ENCODE results near the gene GNB1.
"Not testable (repeated sequence)": the region's sequence is repeated elsewhere in the genome, so short reads cannot be mapped to it uniquely, and the experiment has no call there.

The GNB1 gene

DNA sequence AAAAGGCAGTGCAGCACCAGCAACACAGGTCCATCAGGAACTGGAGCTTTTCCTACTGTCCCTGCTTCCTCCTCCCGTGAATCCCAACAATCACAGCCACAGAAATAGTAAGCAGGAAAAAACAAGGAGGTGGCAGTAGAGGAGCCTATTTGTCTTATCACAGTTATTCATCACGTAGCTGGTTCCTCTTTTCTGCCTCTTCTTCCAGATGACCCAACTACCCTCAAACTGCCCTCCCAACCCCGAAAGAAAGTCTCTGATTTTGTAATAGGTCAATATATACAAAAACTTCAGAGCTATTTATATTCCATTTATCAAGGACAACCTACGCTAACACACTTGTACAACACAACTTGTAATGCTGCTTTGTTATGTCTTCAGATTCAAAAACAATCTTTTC lies 21.4 kb downstream of the GNB1 start:
- no peak overlapping the region for H3K23ac ChIP-seq (ENCODE audit: low read depth, low read length, poor library complexity)
- DNase-seq (ENCODE audit: low spot score) = no peak
- H3K4me1 ChIP-seq (ENCODE audit: control insufficient read depth in 2 of 2, insufficient read depth in 1 of 2, low read depth in 1 of 2, low read length in 2 of 2) = peaks cover 0 to 3% of the 10 kb centered on the region in 2 donors
- peaks cover 3 to 9% of the 10 kb centered on the region in 2 donors for H3K9me3 ChIP-seq (replicated peaks in 1 of 2; ENCODE audit: control insufficient read depth in 2 of 2, insufficient read depth in 1 of 2, low read depth in 1 of 2, low read length in 2 of 2)
- H3K4me2 ChIP-seq (ENCODE audit: insufficient read depth, low read length, poor library complexity, severe bottlenecking) = no peak overlapping the region
- no peak overlapping the region for H3K27ac ChIP-seq (replicated peaks; ENCODE audit: low read length)
- no peak overlapping the region for H4K8ac ChIP-seq (ENCODE audit: low read depth, low read length)
- H2AK5ac ChIP-seq (ENCODE audit: low read depth, low read length) = no peak overlapping the region
- peaks cover 7% of the 10 kb centered on the region for H3K79me1 ChIP-seq (ENCODE audit: low read depth, low read length)
- H2BK12ac ChIP-seq (ENCODE audit: low read length) = no peak overlapping the region
- no peak overlapping the region for H4K91ac ChIP-seq (ENCODE audit: low read depth, low read length, poor library complexity)
- no peak overlapping the region for H3K9ac ChIP-seq (ENCODE audit: low read depth, low read length, poor library complexity)
- no peak overlapping the region for H3K18ac ChIP-seq (ENCODE audit: low read length)
- no peak overlapping the region for H3K14ac ChIP-seq (ENCODE audit: low read length)
- no peak overlapping the region for H2BK120ac ChIP-seq (ENCODE audit: low read depth, low read length)
- H3K4ac ChIP-seq (ENCODE audit: low read length) = no peak overlapping the region
- H3K36me3 ChIP-seq (replicated peaks in 1 of 2; ENCODE audit: control insufficient read depth in 2 of 2, insufficient read depth in 2 of 2, low read length in 2 of 2) = peaks cover 17 to 66% of the 10 kb centered on the region in 2 donors
- H3K4me3 ChIP-seq (ENCODE audit: low read length in 2 of 2) = no peak overlapping the region
- no peak overlapping the region for H2AFZ ChIP-seq (ENCODE audit: low read length)
- no peak overlapping the region for H2BK5ac ChIP-seq (ENCODE audit: low read length)
- no peak overlapping the region for H2BK15ac ChIP-seq (ENCODE audit: low read length)
- no peaks in the 10 kb centered on the region for H3K27me3 ChIP-seq (ENCODE audit: control insufficient read depth in 3 of 3, insufficient read depth in 3 of 3, low read depth in 1 of 3, low read length in 3 of 3)
- WGBS, 2 donors (ENCODE audit: extremely low coverage in 2 of 2, insufficient read length in 2 of 2, insufficient replicate concordance in 1 of 2) = no CpG with 5 or more reads among the region's 4 CpGs

DNA sequence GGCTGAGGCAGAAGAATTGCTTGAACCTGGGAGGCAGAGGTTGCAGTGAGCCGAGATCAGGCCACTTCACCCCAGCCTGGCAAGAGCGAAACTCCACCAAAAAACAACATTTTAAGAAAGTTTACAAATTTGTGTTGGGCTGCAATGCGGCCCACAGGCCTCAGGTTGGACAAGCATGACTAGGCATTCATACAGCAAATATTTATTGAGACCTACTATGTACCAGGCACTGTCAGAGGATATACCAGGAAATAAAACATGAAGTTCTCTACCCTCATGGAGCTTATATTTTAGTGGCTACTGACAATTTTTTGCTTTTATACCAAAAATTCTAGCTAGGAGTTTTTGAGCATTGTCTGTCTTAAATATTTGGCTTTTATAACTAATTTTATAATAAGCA lies 23.7 kb downstream of the GNB1 start:
- Histone ChIP-seq H3K27ac (replicated peaks; ENCODE audit: low read length) (no peak overlapping the region), H3K4me3 (ENCODE audit: low read length in 2 of 2) (no peak overlapping the region), H3K14ac (ENCODE audit: low read length) (no peak overlapping the region), H3K9me3 (replicated peaks in 1 of 2; ENCODE audit: control insufficient read depth in 2 of 2, insufficient read depth in 1 of 2, low read depth in 1 of 2, low read length in 2 of 2) (peaks cover 2 to 4% of the 10 kb centered on the region in 2 donors), H2AK5ac (ENCODE audit: low read depth, low read length) (no peak overlapping the region), H3K4me2 (ENCODE audit: insufficient read depth, low read length, poor library complexity, severe bottlenecking) (no peak overlapping the region), H4K8ac (ENCODE audit: low read depth, low read length) (no peak overlapping the region), H2BK15ac (ENCODE audit: low read length) (no peak overlapping the region), H3K23ac (ENCODE audit: low read depth, low read length, poor library complexity) (no peak overlapping the region), H3K4ac (ENCODE audit: low read length) (no peak overlapping the region), H3K9ac (ENCODE audit: low read depth, low read length, poor library complexity) (no peak overlapping the region), H3K18ac (ENCODE audit: low read length) (no peak overlapping the region), H3K79me1 (ENCODE audit: low read depth, low read length) (peaks cover 7% of the 10 kb centered on the region), H3K36me3 (replicated peaks in 1 of 2; ENCODE audit: control insufficient read depth in 2 of 2, insufficient read depth in 2 of 2, low read length in 2 of 2) (peaks cover 6 to 63% of the 10 kb centered on the region in 2 donors), H4K91ac (ENCODE audit: low read depth, low read length, poor library complexity) (no peak overlapping the region), H2BK5ac (ENCODE audit: low read length) (no peak overlapping the region), H2BK120ac (ENCODE audit: low read depth, low read length) (no peak overlapping the region), H2AFZ (ENCODE audit: low read length) (no peak overlapping the region), H3K4me1 (ENCODE audit: control insufficient read depth in 2 of 2, insufficient read depth in 1 of 2, low read depth in 1 of 2, low read length in 2 of 2) (no peaks in the 10 kb centered on the region), H2BK12ac (ENCODE audit: low read length) (no peak overlapping the region), H3K27me3 (ENCODE audit: control insufficient read depth in 3 of 3, insufficient read depth in 3 of 3, low read depth in 1 of 3, low read length in 3 of 3) (no peaks in the 10 kb centered on the region)
- no peak for DNase-seq (ENCODE audit: low spot score)
- no CpG with 5 or more reads among the region's 3 CpGs for WGBS, 2 donors (ENCODE audit: extremely low coverage in 2 of 2, insufficient read length in 2 of 2, insufficient replicate concordance in 1 of 2)

DNA sequence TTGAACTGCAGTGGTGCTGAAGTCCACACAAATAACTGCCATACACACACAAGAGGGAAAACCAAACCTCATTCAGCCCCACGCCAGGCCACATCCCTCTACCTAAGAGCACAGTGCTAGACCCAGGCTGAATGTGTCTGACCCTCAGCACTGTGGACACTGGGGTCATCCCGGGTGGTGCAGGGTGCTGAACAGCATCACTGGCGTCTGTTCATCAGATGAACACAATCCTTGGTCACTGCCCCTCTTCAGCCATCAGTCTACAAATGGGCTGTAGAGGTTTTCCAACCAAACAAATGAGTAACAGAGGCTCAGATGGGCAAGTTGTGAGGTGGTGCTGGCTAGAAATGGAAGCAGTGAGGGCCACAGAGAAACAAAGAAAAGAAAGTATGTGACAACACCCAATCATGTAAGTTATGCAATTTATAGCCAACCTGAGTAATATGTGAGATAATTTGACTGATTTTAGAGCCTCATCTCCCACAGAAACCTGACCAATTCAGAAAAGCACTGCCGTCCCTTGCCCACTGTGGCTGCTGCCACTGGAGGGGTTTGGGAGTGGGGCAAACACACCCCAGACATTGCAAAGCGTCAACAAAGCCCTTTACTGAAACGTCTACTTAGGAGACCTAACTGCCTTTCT lies 27.9 kb downstream of the GNB1 start:
- no peak overlapping the region for H2AK5ac ChIP-seq (ENCODE audit: low read depth, low read length)
- no peak overlapping the region for H3K23ac ChIP-seq (ENCODE audit: low read depth, low read length, poor library complexity)
- H3K14ac ChIP-seq (ENCODE audit: low read length) = no peak overlapping the region
- H3K18ac ChIP-seq (ENCODE audit: low read length) = no peak overlapping the region
- no peak overlapping the region for H3K27ac ChIP-seq (replicated peaks; ENCODE audit: low read length)
- no peak overlapping the region for H2BK120ac ChIP-seq (ENCODE audit: low read depth, low read length)
- H3K9ac ChIP-seq (ENCODE audit: low read depth, low read length, poor library complexity) = no peak overlapping the region
- H2AFZ ChIP-seq (ENCODE audit: low read length) = no peak overlapping the region
- no peak overlapping the region for H4K8ac ChIP-seq (ENCODE audit: low read depth, low read length)
- WGBS, 2 donors (ENCODE audit: extremely low coverage in 2 of 2, insufficient read length in 2 of 2, insufficient replicate concordance in 1 of 2) = no CpG with 5 or more reads among the region's 6 CpGs
- H3K4me3 ChIP-seq (ENCODE audit: low read length in 2 of 2) = peak overlapping the region in 1 of 2 donors; percentile 33
- no peak overlapping the region for H2BK12ac ChIP-seq (ENCODE audit: low read length)
- H2BK5ac ChIP-seq (ENCODE audit: low read length) = no peak overlapping the region
- H3K4me1 ChIP-seq (ENCODE audit: control insufficient read depth in 2 of 2, insufficient read depth in 1 of 2, low read depth in 1 of 2, low read length in 2 of 2) = peaks cover 0 to 6% of the 10 kb centered on the region in 2 donors
- peaks cover 0 to 45% of the 10 kb centered on the region in 2 donors for H3K36me3 ChIP-seq (replicated peaks in 1 of 2; ENCODE audit: control insufficient read depth in 2 of 2, insufficient read depth in 2 of 2, low read length in 2 of 2)
- no peaks in the 10 kb centered on the region for H3K9me3 ChIP-seq (replicated peaks in 1 of 2; ENCODE audit: control insufficient read depth in 2 of 2, insufficient read depth in 1 of 2, low read depth in 1 of 2, low read length in 2 of 2)
- no peak overlapping the region for H2BK15ac ChIP-seq (ENCODE audit: low read length)
- H4K91ac ChIP-seq (ENCODE audit: low read depth, low read length, poor library complexity) = no peak overlapping the region
- DNase-seq (ENCODE audit: low spot score) = no peak
- H3K4me2 ChIP-seq (ENCODE audit: insufficient read depth, low read length, poor library complexity, severe bottlenecking) = no peak overlapping the region
- no peaks in the 10 kb centered on the region for H3K27me3 ChIP-seq (ENCODE audit: control insufficient read depth in 3 of 3, insufficient read depth in 3 of 3, low read depth in 1 of 3, low read length in 3 of 3)
- peaks cover 8% of the 10 kb centered on the region for H3K79me1 ChIP-seq (ENCODE audit: low read depth, low read length)
- H3K4ac ChIP-seq (ENCODE audit: low read length) = no peak overlapping the region

DNA sequence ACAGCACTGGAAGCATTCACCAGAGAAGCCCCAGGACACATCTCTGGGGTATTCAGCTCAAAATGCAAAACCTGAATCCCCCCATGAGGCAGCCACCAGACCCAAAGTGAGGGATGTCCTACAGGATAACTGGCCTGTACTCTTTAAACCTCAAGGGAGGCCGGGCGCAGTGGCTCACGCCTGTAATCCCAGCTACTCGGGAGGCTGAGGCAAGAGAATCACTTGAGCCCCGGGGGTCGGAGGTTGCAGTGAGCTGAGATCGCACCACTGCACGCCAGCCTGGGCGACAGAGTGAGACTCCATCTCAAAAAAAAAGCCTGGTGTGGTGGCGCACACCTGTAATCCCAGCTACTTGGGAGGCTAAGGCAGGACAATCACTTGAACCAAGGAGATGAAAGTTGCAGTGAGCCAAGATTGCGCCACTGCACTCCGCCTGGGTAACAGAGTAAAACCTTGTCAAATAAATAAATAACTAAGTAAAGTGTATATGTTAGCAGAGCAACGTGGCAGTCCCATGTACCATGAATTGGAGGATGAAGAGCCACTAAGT lies 29.1 kb downstream of the GNB1 start:
- not testable (repeated sequence) for H2BK5ac ChIP-seq (ENCODE audit: low read length); H3K4me2 ChIP-seq (ENCODE audit: insufficient read depth, low read length, poor library complexity, severe bottlenecking); H3K27me3 ChIP-seq (ENCODE audit: control insufficient read depth in 3 of 3, insufficient read depth in 3 of 3, low read depth in 1 of 3, low read length in 3 of 3); H3K9ac ChIP-seq (ENCODE audit: low read depth, low read length, poor library complexity); DNase-seq (ENCODE audit: low spot score); H4K91ac ChIP-seq (ENCODE audit: low read depth, low read length, poor library complexity); H3K18ac ChIP-seq (ENCODE audit: low read length); H4K8ac ChIP-seq (ENCODE audit: low read depth, low read length); H3K23ac ChIP-seq (ENCODE audit: low read depth, low read length, poor library complexity); H2AFZ ChIP-seq (ENCODE audit: low read length); H2BK12ac ChIP-seq (ENCODE audit: low read length); H2BK15ac ChIP-seq (ENCODE audit: low read length); H3K9me3 ChIP-seq (replicated peaks in 1 of 2; ENCODE audit: control insufficient read depth in 2 of 2, insufficient read depth in 1 of 2, low read depth in 1 of 2, low read length in 2 of 2); H3K4me1 ChIP-seq (ENCODE audit: control insufficient read depth in 2 of 2, insufficient read depth in 1 of 2, low read depth in 1 of 2, low read length in 2 of 2); H3K4ac ChIP-seq (ENCODE audit: low read length); H3K4me3 ChIP-seq (ENCODE audit: low read length in 2 of 2); H3K14ac ChIP-seq (ENCODE audit: low read length); H2AK5ac ChIP-seq (ENCODE audit: low read depth, low read length); H2BK120ac ChIP-seq (ENCODE audit: low read depth, low read length); H3K27ac ChIP-seq (replicated peaks; ENCODE audit: low read length); H3K79me1 ChIP-seq (ENCODE audit: low read depth, low read length)
- WGBS, 2 donors (ENCODE audit: extremely low coverage in 2 of 2, insufficient read length in 2 of 2, insufficient replicate concordance in 1 of 2) = no CpG with 5 or more reads among the region's 13 CpGs
- peaks cover 3 to 55% of the 10 kb centered on the region in 2 donors for H3K36me3 ChIP-seq (replicated peaks in 1 of 2; ENCODE audit: control insufficient read depth in 2 of 2, insufficient read depth in 2 of 2, low read length in 2 of 2)
